Large intestine (tissue), 3 donors: ENCODE measurements around the gene MLKL. TPM values are rescaled to one million over a fixed set of nuclear protein-coding genes. Genes with fewer than 3 reads are reported as not detected.

Experiments
- DNase-seq, 2 donors: peaks; one replicate each; pipeline versions ENCODE4 v3.0.0 to v3.0.0-alpha.2; 2013
- H3K27ac ChIP-seq: one replicate; pipeline ENCODE4 v1.5.1; 2013; ENCODE audit warnings: low read length
- H3K27me3 ChIP-seq: 2 replicates; pipeline ENCODE4 v1.6.1; 2013; ENCODE audit warnings: low read length; ENCODE audit not compliant: control insufficient read depth, insufficient read depth
- H3K36me3 ChIP-seq: 2 replicates; pipeline ENCODE4 v1.6.1; 2013; ENCODE audit warnings: low read length; ENCODE audit not compliant: control insufficient read depth, insufficient read depth
- H3K4me1 ChIP-seq: one replicate; pipeline ENCODE4 v1.6.1; 2013; ENCODE audit warnings: low read length; ENCODE audit not compliant: control insufficient read depth, insufficient read depth
- H3K4me3 ChIP-seq: one replicate; pipeline ENCODE4 v1.5.1; 2013; ENCODE audit warnings: low read length
- H3K9me3 ChIP-seq: one replicate; pipeline ENCODE4 v1.6.1; 2013; ENCODE audit warnings: mild to moderate bottlenecking, low read depth, low read length, moderate library complexity; ENCODE audit not compliant: control insufficient read depth
- WGBS: methylation state at CpG from one replicate; pipeline ENCODE4 v1.1.5; 2013; ENCODE audit warnings: low lambda C conversion rate; ENCODE audit not compliant: insufficient coverage; 5-methylcytosine and 5-hydroxymethylcytosine counted together
- polyA plus RNA-seq: library from polyadenylated mRNA; unstranded; fragments of 120-200 nt; gene quantifications from one replicate; pipeline ENCODE4 v1.2.1, GENCODE V29; 2013

MLKL gene
- polyA plus RNA-seq, 1 donor, result 9.6 TPM

DNA sequence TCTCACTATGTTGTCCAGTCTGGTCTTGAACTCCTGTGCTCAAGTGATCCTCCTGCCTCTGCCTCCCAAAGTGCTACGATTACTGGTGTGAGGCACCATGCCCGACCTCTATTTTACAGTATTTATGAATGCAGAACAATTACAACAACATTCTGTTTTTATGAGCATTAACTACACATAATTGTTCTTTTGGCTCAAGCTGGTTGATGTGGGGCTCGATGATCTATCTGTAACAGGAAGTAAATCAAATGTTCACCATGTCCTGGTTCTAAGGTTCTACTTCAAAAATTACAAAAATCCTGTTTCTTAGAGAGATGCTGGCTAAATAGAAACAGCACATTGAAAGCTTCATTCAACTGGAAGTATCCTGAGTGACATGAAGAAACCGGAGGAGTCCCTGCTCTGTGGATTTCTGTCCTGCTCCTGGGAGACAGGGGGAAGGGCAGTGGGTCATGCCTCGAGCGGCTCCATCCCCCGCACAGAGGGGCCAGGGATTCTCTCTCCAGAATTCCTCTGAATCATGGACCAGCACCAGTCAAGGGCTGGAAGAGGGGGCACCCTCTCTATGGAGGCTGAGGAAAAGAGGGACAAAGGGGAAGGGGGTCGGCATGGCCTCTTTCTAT, 42.5 kb upstream of the MLKL start:
- Histone ChIP-seq H3K36me3 (no peaks in the 10 kb centered on the region), H3K9me3 (no peaks in the 10 kb centered on the region), H3K4me1 (peaks cover 34% of the 10 kb centered on the region), H3K27ac (peak overlapping the region; percentile 94), H3K27me3 (no peaks in the 10 kb centered on the region), H3K4me3 (peak overlapping the region; percentile 11)
- WGBS, result no CpG with 5 or more reads among the region's 8 CpGs
- DNase-seq, result no peak

DNA sequence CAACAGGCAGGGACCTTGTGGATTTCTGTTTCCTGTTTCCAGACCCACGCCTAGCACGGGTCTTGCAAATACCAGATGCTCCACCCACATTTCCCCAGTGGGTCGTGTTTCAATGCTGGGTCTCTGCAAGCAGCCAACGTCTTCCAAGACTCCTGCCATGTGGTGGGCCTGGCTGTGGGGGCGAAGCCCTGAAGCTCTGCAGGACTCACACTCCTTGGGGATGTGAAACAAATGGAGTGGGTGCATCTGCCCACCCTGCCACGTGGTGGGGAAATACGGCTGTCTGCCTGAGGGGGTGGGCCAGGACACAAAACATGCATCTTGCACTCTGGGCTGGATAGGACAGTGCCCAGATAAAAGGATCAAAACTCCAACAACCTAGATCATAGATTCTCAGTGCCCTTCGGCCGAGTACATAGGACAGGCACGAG, 41.4 kb upstream of the MLKL start:
- Histone ChIP-seq H3K27ac (peak overlapping the region; percentile 6), H3K4me3 (no peak overlapping the region), H3K27me3 (no peaks in the 10 kb centered on the region), H3K9me3 (no peaks in the 10 kb centered on the region), H3K4me1 (peaks cover 44% of the 10 kb centered on the region), H3K36me3 (no peaks in the 10 kb centered on the region)
- peak; percentile 22 to 48 for DNase-seq
- WGBS, result no CpG with 5 or more reads among the region's 10 CpGs

DNA sequence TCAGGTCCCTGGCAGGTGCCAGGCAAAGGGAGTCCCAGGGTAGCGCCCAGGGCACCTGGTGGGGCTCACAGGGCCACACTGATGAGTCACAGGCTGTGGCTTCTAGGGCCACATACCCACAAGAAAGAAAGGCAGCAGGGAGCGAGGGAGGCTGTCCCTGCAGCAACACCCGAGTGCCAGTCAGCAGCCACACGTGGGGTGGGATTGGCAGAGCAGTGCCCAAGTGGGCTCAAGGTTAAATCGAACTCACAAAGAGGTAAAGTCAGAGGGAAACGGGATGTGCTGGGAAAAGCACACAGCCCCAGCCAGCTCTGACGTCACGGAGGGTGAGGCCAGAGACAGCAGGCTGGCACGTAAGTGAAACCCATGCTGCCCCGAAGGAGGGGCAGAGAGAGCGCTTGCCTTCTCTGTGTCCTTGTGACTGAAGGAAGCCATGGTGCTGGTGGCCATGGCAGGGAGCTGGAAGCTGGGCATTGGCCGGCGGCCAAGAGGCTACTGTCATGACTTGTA, 40.2 kb upstream of the MLKL start:
- no peaks in the 10 kb centered on the region for H3K9me3 ChIP-seq

DNA sequence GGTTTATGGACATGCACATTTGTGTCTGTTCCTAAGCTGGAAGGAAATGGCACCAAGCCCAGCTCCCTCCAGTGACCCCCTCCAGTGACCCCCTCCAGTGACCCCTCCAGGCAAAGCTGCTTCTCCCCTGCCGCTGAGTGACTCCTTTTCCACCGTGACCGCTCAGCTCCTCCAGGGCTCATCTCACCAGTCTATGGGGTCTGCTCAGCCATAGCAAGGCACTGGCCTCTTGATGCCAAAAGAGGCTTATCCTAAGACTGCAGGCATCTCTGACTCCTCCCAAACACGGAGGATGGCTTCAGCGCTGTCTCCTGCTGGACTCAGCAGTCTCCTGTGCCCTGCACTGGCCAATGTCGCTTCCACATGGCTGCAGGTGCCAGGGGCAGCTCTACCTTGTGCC, 38.6 kb upstream of the MLKL start:
- peaks cover 30% of the 10 kb centered on the region for H3K4me1 ChIP-seq
- DNase-seq, result no peak
- no peaks in the 10 kb centered on the region for H3K9me3 ChIP-seq
- no CpG with 5 or more reads among the region's 6 CpGs for WGBS
- H3K27ac ChIP-seq, result no peak overlapping the region
- H3K27me3 ChIP-seq, result no peaks in the 10 kb centered on the region
- no peak overlapping the region for H3K4me3 ChIP-seq
- no peaks in the 10 kb centered on the region for H3K36me3 ChIP-seq

More for the DNA sequence above, 40.2 kb upstream of the MLKL start:
- H3K4me3 ChIP-seq, result no peak overlapping the region
- H3K27ac ChIP-seq, result no peak overlapping the region
- no peak for DNase-seq
- no peaks in the 10 kb centered on the region for H3K27me3 ChIP-seq
- no peaks in the 10 kb centered on the region for H3K36me3 ChIP-seq
- H3K4me1 ChIP-seq, result peaks cover 43% of the 10 kb centered on the region
- no CpG with 5 or more reads among the region's 13 CpGs for WGBS

DNA sequence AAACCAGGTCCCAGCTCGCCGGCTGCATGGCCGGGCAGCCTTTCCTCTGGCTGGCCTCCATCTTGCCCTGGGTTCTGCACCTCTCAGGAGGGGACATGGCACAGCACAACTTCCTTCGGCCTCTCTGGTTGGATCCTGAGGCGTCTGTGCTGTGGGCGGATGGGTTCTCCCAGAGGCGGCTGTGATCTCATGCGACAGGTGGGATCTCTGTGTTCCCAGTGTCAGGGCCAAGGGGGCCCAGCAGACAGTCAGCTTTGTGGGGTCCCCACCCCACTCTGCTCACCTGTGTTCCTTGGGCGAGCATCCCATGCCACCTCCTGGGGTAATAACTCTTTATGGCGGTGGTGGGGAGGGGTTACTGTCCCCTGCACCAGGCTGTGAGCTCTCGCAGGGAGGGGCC, 38.2 kb upstream of the MLKL start:
- Histone ChIP-seq H3K4me3 (no peak overlapping the region), H3K4me1 (peaks cover 28% of the 10 kb centered on the region), H3K36me3 (no peaks in the 10 kb centered on the region), H3K27ac (no peak overlapping the region), H3K27me3 (no peaks in the 10 kb centered on the region), H3K9me3 (no peaks in the 10 kb centered on the region)
- DNase-seq, result no peak
- WGBS, result no CpG with 5 or more reads among the region's 11 CpGs

DNA sequence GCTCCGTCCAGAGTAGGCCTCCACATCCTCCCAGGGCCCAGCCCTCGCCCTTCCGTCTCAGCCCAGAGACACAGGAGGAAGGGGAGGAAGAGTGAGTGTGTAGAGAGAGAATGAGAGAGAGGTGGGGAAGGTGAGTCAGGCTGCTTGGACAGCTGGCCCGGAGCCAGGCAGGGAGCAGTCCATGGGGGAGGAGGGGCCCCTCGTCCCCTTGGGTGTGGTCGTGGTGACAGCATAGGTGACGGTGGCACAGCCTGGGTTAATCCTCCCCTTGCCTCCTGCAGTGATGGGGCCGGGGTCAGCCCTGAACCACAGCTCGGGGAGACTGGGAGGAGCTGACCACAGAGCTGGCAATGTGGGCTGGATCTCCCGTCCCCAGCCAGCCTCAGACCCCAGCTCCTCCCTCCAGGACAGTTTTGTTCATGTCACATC, 37.5 kb upstream of the MLKL start:
- Histone ChIP-seq H3K4me3 (no peak overlapping the region), H3K9me3 (no peaks in the 10 kb centered on the region), H3K4me1 (peaks cover 24% of the 10 kb centered on the region), H3K27ac (no peak overlapping the region), H3K36me3 (no peaks in the 10 kb centered on the region), H3K27me3 (no peaks in the 10 kb centered on the region)
- DNase-seq, result peak; percentile 66 to 69
- WGBS, result no CpG with 5 or more reads among the region's 10 CpGs

DNA sequence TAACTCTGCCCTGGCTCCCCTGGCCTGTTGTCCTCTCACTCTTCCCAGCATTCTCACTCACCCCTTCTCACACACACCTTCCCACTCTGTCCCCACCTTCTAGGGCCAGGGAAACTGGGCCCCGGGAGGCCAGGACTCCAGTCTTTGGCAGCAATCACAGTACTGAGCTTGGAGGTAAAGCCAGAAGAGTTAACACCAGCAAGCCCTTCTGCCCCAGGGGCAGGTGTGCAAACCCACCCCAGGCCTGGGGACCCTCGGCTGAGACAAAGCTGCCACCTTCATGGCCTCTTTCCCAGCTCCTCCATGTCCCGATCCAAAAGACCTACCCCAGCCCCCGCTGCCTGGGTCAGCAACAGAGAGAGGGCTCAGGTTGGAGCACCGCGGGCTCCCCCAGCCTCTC, 36.9 kb upstream of the MLKL start:
- Histone ChIP-seq H3K27ac (no peak overlapping the region), H3K4me1 (peaks cover 26% of the 10 kb centered on the region), H3K4me3 (no peak overlapping the region), H3K9me3 (no peaks in the 10 kb centered on the region), H3K27me3 (no peaks in the 10 kb centered on the region), H3K36me3 (no peaks in the 10 kb centered on the region)
- no peak for DNase-seq
- no CpG with 5 or more reads among the region's 6 CpGs for WGBS

DNA sequence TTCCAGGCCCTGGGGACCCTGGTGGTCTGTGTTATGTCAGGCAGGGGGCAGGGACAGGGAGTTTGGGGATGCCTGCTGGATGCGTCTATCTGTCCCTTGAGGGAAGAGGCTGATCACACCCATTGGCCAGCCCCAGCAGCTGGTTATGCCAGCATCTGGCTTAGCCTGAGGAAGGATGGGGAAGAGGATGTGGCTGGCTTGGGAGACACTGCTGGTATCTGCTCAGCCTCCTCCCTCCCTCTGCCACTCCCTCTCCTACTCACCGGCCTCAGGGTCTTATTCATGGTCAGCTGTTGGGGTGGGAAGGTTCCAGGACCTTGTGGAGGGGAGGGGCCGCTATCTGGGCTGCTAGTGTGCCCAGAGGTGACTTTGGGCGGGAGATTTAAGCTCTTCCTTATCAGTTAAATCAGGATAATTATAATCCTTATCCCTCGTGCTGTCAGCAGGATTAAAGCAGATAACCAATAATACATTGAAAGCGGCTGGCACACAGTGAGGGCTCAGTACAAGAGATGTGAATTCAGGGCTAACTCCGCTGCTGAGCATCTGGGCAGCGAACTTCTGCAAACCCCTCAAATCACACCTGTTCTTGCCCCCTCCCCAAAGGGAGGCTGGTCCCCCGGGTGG, 36.0 kb upstream of the MLKL start:
- Histone ChIP-seq H3K36me3 (no peaks in the 10 kb centered on the region), H3K9me3 (no peaks in the 10 kb centered on the region), H3K27me3 (no peaks in the 10 kb centered on the region), H3K4me3 (no peak overlapping the region), H3K27ac (no peak overlapping the region), H3K4me1 (peaks cover 28% of the 10 kb centered on the region)
- DNase-seq, result no peak
- WGBS, result 60% methylated on average over 1 of the region's 9 CpGs

DNA sequence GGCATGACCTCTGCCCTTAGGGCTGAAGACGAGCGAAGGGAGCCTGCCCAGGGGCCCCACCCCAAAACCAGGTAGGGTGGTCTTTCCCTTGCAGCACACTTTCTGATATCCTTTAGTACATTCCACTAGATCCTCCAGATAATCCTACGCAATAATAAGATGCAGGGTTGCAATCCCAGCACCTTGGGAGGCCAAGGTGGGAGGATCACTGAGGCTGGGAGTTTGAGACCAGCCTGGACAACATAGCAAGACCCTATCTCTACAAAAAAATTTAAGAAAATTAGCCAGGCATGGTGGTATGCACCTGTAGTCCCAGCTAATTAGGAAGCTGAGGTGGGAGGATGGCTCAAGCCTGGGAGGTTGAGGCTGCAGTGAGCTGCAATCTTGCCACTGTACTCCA, 34.9 kb upstream of the MLKL start:
- Histone ChIP-seq H3K4me3 (no peak overlapping the region), H3K27me3 (no peaks in the 10 kb centered on the region), H3K27ac (no peak overlapping the region), H3K9me3 (no peaks in the 10 kb centered on the region), H3K4me1 (peaks cover 38% of the 10 kb centered on the region), H3K36me3 (no peaks in the 10 kb centered on the region)
- DNase-seq, result no peak
- no CpG with 5 or more reads among the region's 3 CpGs for WGBS

DNA sequence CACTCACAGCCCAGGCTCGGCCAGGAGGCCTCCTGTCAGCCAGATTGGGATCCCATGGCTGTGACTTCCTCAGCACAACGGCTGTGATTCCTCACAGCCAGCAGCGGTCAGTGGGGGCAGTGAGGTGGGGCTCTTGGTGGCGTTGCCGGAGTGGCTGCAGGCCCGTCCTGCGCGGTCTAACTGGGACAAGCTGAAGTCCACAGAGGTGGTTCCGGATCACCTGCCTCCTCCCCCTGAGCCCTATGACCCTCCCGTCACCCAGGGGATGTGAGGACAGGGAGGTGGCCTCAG, 34.4 kb upstream of the MLKL start:
- no peak overlapping the region for H3K27ac ChIP-seq
- no peak for DNase-seq
- no peaks in the 10 kb centered on the region for H3K27me3 ChIP-seq
- no peaks in the 10 kb centered on the region for H3K9me3 ChIP-seq
- no peak overlapping the region for H3K4me3 ChIP-seq
- peaks cover 43% of the 10 kb centered on the region for H3K4me1 ChIP-seq
- WGBS, result no CpG with 5 or more reads among the region's 10 CpGs
- no peaks in the 10 kb centered on the region for H3K36me3 ChIP-seq
